ENCODE results near the gene FN1.
A peak's percentile ranks its signal among the peaks of the same experiment; 100 is the strongest.
"Not testable (repeated sequence)": the region's sequence is repeated elsewhere in the genome, so short reads cannot be mapped to it uniquely, and the experiment has no call there.

FN1 gene

GRCh38 chr2:215332872-215333595 lies 102.8 kb downstream of the FN1 start:
- no peak for DNase-seq (ENCODE audit: low read depth)

DNA sequence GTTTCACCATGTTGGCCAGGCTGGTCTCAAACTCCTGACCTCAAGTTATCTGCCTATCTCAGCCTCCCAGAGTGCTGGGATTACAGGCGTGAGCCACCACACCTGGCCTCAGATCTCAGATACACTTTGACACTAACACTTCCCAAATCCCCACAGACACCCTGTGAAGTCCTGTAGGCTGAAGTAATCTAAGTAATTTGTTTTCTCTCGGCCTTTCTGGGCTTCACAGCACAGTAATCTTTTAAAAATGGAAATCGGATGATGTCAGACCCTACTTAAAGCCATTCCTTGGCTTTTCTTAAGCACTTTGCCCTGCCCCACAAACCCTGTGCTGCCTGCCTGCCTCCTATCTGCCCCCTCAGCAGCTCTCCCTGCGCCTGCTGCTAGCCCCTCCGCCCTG lies 107.8 kb downstream of the FN1 start:
- DNase-seq (ENCODE audit: low read depth): no peak

DNA sequence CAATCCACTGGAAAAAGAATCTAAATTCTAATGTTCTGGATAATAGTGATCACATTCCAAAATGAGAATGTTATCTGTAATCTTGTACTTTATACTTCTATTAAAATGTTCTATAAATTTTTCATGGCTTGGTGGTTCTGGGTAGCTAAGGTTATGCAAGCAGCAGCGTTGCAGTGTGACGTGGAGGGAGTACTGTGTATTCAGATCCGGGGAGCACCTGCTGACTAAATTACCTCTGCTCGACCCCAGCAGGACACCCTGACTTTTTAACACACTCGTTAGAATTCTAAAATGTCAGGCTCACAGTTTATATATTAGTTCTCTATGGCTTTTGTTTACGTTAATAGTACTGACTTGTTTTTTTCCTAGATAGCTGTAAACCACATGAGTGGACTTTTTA lies 111.1 kb downstream of the FN1 start:
- no peak for DNase-seq (ENCODE audit: low read depth)

DNA sequence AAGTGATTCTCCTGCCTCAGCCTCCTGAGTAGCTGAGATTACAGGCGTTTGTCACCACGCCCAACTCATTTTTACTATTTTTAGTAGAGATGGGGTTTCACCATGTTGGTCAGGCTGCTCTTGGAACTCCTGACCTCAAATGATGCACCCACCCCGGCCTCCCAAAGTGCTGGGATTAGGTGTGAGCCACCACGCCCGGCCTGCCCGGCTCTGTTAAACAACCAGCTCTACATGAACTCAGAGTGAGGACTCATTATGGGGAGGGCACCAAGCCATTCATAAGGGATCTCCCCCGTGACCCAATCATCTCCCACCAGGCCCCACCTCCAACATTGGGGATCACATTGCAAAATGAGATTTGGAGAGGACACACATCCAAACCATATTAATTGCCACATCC lies 115.2 kb downstream of the FN1 start:
- DNase-seq (ENCODE audit: low read depth): no peak

- DNase-seq (ENCODE audit: low read depth): no peak
Observed at GRCh38 chr2:215320102-215320501, 115.8 kb downstream of the FN1 start.

GRCh38 chr2:215319500-215319899 lies 116.4 kb downstream of the FN1 start:
- no peak for DNase-seq (ENCODE audit: low read depth)

GRCh38 chr2:215316336-215316735 lies 119.5 kb downstream of the FN1 start:
- DNase-seq (ENCODE audit: low read depth): no peak

DNA sequence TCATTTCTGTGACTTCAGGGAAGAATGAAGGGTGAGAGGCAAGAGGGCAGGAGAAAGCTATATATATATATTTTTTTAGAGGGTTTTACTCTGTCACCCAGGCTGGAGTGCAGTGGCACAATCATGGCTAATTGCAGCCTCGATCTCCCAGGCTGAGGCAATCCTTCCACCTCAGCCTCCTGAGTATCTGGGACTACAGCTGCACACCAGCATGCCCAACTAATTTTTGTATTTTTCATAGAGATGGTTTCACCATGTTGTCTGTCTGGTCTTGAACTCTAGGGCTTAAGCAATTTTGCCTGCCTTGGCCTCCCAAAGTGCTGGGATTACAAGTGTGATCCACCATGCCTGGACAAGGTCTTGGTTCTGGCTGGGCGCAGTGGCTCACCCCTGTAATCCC lies 120.6 kb downstream of the FN1 start:
- no peak for DNase-seq (ENCODE audit: low read depth)

DNA sequence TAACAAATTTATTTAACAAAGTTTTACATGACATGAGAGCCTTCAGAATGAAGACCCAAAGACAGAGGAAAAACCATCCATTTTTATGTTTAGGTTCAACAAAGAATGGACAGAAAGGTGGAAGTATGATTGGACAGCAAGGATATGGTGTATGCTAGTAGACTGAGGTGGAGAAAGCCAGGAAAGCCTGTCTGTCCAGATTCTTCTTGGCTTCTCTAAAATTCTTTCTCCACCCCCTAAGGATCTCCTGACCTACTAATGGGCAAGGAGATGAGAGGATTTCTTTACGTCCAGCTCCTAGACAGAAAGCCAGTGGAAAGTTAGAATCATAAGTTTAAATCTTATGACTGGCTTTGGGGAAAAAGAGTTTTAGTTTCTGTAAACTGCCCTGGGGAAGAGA lies 121.0 kb downstream of the FN1 start:
- no peak for DNase-seq (ENCODE audit: low read depth)

DNA sequence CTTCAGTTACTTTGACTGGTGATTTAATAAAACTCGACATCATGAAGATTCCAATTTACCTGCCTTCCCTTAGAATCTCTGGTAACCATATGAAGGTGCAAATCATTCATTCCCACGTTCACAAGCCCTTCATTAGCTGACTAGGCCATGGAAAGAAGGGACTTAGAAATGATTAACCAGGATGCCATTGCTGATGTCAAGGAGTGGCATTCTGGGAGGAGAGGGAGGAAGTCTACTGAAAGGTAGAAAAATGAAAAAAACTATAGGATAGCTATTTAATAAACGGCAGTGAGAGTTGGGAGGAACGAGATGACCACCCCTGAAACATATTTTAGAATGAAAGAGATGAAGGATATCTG lies 122.6 kb downstream of the FN1 start:
- DNase-seq (ENCODE audit: low read depth): no peak

GRCh38 chr2:215311625-215312396 lies 124.1 kb downstream of the FN1 start, which contains the start of gene ATIC:
Gene ATIC, plus strand, starts transcription at chr2:215312059. Its CDS starts 84 bp downstream, at chr2:215312143.
- peak; percentile 70 for DNase-seq (ENCODE audit: low read depth)

DNA sequence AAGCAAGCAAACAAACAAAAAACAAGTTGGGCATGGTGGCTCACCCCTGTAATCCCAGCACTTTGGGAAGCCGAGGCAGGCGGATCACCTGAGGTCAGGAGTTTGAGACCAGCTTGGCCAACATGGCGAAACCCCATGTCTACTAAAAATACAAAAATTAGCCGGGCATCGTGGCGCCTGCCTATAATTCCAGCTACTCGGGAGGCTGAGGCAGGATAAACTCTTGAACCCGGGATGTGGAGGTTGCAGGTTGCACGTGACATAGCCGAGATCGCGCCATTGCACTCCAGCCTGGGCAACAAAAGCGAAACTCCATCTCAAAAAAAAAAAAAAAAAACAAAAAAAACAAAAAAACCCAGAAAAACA lies 124.6 kb downstream of the FN1 start:
- not testable (repeated sequence) for DNase-seq (ENCODE audit: low read depth)

Data from CMK (cell line).